ENCODE data around the gene PLAAT5. TPM values are rescaled to one million over a fixed set of nuclear protein-coding genes. Genes with fewer than 3 reads are reported as not detected.

The PLAAT5 gene
- total RNA-seq, 2 experiments from 2014 or later = 0.16 TPM; not detected in 1

GRCh38 chr11:63494975-63495374 lies 4.0 kb upstream of the PLAAT5 start:
- ATAC-seq (ENCODE audit: poor library complexity) (no peak), DNase-seq (no peak)
- H3K27me3 Mint-ChIP-seq = peaks cover 46% of the 10 kb centered on the region
- peaks cover 0 to 5% of the 10 kb centered on the region in 2 experiments for H3K9me3 ChIP-seq (ENCODE audit: control insufficient read depth in 1 of 2, insufficient read depth in 1 of 2, low read length in 2 of 2)
- H3K36me3 Mint-ChIP-seq (ENCODE audit: low read depth) = no peaks in the 10 kb centered on the region
- H3K4me1 ChIP-seq (ENCODE audit: insufficient read depth, low read length) = peaks cover 14% of the 10 kb centered on the region
- H3K9me3 Mint-ChIP-seq = peaks cover 4% of the 10 kb centered on the region
- intact Hi-C loops (cut with DNase I, micrococcal nuclease) = loop anchor here in 1 of 2 experiments (5.0 kb wide), 1 partner anchor 72 kb away; no protein-coding TSS in a partner anchor
- TF ChIP-seq CTCF (IDR thresholded peaks at IDR 0.05) = no peak
- peaks cover 4 to 5% of the 10 kb centered on the region in 2 experiments for H3K27me3 ChIP-seq (ENCODE audit: control insufficient read depth in 1 of 2, insufficient read depth in 2 of 2, low read length in 2 of 2)
- no peak overlapping the region for H3K27ac ChIP-seq (ENCODE audit: low read depth in 1 of 2, low read length in 2 of 2)
- ChIA-PET POLR2A (no interaction called here), CTCF (no interaction called here)
- H3K27ac Mint-ChIP-seq = no peak overlapping the region
- H3K4me1 Mint-ChIP-seq (ENCODE audit: low read depth) = peaks cover 16% of the 10 kb centered on the region
- H3K4me3 Mint-ChIP-seq = no peak overlapping the region
- H3K4me3 ChIP-seq (ENCODE audit: low read length) = no peak overlapping the region
- H3K36me3 ChIP-seq (ENCODE audit: insufficient read depth, low read length) = no peaks in the 10 kb centered on the region

- Histone ChIP-seq H3K4me3 (ENCODE audit: low read length) (no peak overlapping the region), H3K9me3 (ENCODE audit: control insufficient read depth in 1 of 2, insufficient read depth in 1 of 2, low read length in 2 of 2) (no peaks in the 10 kb centered on the region), H3K27ac (ENCODE audit: low read depth in 1 of 2, low read length in 2 of 2) (no peak overlapping the region), H3K27me3 (ENCODE audit: control insufficient read depth in 1 of 2, insufficient read depth in 2 of 2, low read length in 2 of 2) (peaks cover 4 to 5% of the 10 kb centered on the region in 2 experiments), H3K36me3 (ENCODE audit: insufficient read depth, low read length) (no peaks in the 10 kb centered on the region), H3K4me1 (ENCODE audit: insufficient read depth, low read length) (peaks cover 14% of the 10 kb centered on the region)
- CTCF ChIA-PET = interaction anchor here (0.7 kb wide), 1 partner anchor 68 kb away, joined by 3 read pairs; no protein-coding TSS in a partner anchor
- peaks cover 16% of the 10 kb centered on the region for H3K4me1 Mint-ChIP-seq (ENCODE audit: low read depth)
- DNase-seq (no peak), ATAC-seq (ENCODE audit: poor library complexity) (no peak)
- H3K9me3 Mint-ChIP-seq = no peaks in the 10 kb centered on the region
- peaks cover 41% of the 10 kb centered on the region for H3K27me3 Mint-ChIP-seq
- H3K27ac Mint-ChIP-seq = no peak overlapping the region
- TF ChIP-seq CTCF (IDR thresholded peaks at IDR 0.05) = no peak
- no peaks in the 10 kb centered on the region for H3K36me3 Mint-ChIP-seq (ENCODE audit: low read depth)
- no peak overlapping the region for H3K4me3 Mint-ChIP-seq
- POLR2A ChIA-PET = no interaction called here
- intact Hi-C loops (cut with DNase I, micrococcal nuclease) = loop anchor here in 1 of 2 experiments (5.0 kb wide), 1 partner anchor 74 kb away; no protein-coding TSS in a partner anchor
Measured at GRCh38 chr11:63493127-63493526, 2.2 kb upstream of the PLAAT5 start.

- Histone ChIP-seq H3K9me3 (ENCODE audit: control insufficient read depth in 1 of 2, insufficient read depth in 1 of 2, low read length in 2 of 2) (no peaks in the 10 kb centered on the region), H3K4me3 (ENCODE audit: low read length) (no peak overlapping the region), H3K27me3 (ENCODE audit: control insufficient read depth in 1 of 2, insufficient read depth in 2 of 2, low read length in 2 of 2) (peaks cover 4 to 5% of the 10 kb centered on the region in 2 experiments), H3K4me1 (ENCODE audit: insufficient read depth, low read length) (peaks cover 14% of the 10 kb centered on the region), H3K27ac (ENCODE audit: low read depth in 1 of 2, low read length in 2 of 2) (no peak overlapping the region), H3K36me3 (ENCODE audit: insufficient read depth, low read length) (no peaks in the 10 kb centered on the region)
- ATAC-seq (ENCODE audit: poor library complexity) (no peak), DNase-seq (no peak)
- CTCF ChIA-PET = no interaction called here
- intact Hi-C loops (cut with DNase I, micrococcal nuclease) = loop anchor here in 1 of 2 experiments (5.0 kb wide), 1 partner anchor 75 kb away; no protein-coding TSS in a partner anchor
- POLR2A ChIA-PET = interaction anchor here (2.3 to 2.8 kb wide), 2 partner anchors 44 to 58 kb away, joined by 7 to 13 read pairs; partner anchors contain the start of gene PLAAT4
- no peak overlapping the region for H3K27ac Mint-ChIP-seq
- H3K4me1 Mint-ChIP-seq (ENCODE audit: low read depth) = peaks cover 16% of the 10 kb centered on the region
- no peaks in the 10 kb centered on the region for H3K36me3 Mint-ChIP-seq (ENCODE audit: low read depth)
- H3K27me3 Mint-ChIP-seq = peaks cover 37% of the 10 kb centered on the region
- H3K9me3 Mint-ChIP-seq = no peaks in the 10 kb centered on the region
- TF ChIP-seq CTCF (IDR thresholded peaks at IDR 0.05) = no peak
- H3K4me3 Mint-ChIP-seq = peak overlapping the region; percentile 30
Measured at GRCh38 chr11:63492441-63492840, 1.5 kb upstream of the PLAAT5 start.
